ENCODE data around the gene UBL4B.

The UBL4B gene

DNA sequence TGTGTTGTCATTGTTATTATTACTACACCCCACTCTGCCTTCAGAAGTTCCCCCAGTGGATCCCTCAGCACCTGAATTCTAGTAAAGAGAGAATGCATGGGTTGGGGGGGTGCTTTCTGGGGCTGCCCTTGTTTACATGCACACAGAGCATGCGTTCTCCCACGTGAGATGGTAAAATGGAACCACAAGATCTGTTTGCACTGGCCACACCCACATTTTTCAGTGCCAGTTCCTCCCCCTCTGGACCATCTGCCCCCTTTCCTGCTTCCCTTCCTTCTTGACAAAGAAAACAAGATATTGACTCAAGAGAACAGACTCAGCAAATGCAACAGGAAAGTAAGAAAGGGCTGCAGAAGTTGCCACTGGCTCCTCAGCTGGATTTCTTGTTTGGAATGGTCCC is 46.9 kb downstream of the UBL4B start:
- no peak for DNase-seq

DNA sequence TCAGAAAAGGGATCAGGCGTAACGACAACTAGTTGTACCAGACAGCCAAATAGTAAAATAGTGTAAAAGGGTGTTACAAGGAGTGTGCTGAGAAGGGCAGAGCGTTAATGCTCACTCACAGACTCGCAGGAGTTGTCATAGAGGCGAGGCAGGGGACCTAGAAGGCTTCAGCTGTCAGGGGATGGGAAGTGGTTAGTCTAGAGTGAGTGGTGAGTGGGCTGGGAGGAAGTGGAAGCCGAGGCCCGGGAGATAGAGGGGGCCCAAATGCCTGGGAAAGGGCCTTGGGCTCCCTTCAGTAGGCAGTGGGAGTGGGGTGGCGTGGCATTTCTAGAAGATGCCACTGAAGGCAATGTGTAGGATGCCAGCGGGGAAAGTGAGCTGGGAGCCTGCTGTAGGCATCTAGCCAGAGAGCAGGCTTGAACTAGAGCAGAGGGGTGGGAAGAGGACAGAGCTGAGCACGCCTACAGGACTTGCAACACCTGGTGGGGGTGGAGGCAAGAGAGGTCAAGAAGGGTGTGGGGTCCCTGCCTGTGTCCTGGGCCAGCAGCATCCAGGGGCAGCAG is 48.4 kb downstream of the UBL4B start:
- DNase-seq: no peak

DNA sequence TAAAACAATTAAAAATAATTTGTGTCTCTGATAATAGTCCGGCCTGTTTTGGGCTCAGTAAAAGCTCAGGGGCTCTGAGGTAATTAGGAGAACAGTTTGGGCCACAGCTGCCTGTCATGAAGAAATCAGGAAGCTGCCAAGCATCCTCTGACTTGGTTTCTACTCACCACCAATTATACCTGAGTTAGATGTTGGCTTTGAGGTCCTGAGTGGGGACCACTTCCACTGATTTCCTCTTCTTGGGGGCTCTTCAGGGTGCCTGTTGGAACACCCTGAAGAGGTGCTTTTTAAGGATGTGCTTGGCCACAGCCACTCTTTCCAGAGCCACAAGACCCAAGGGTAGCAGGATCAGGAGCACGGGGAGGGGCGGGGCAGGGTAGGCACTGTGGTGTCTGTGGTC is 48.9 kb downstream of the UBL4B start:
- no peak for DNase-seq

GRCh38 chr1:110161849-110162248 is 49.6 kb downstream of the UBL4B start:
- DNase-seq: no peak
